Activated naive CD4-positive, alpha-beta T cell treated with anti-CD3 and anti-CD28 coated beads, Interleukin-2, amount 50 U/mL, for 72 hours (primary cell): ENCODE results near the gene RHBDL1. TPM values are rescaled to one million over a fixed set of nuclear protein-coding genes. Genes with fewer than 3 reads are reported as not detected.
A peak's percentile ranks its signal among the peaks of the same experiment; 100 is the strongest.

Source experiments
- ATAC-seq, 2 donors: fragments of 150-1000 bp; cut with Tn5 transposase; 2 replicates each; pipeline ENCODE4 v1.10.0; 2021; ENCODE audit warnings: mild to moderate bottlenecking in 2 of 2, moderate library complexity in 2 of 2
- DNase-seq, 2 donors: peaks; one replicate each; pipeline ENCODE4 v3.0.0; 2021 to 2022; ENCODE audit warnings: low spot score in 2 of 2
- H3K27ac Mint-ChIP-seq, 2 donors: one replicate each; pipeline ENCODE4 v1.8.0; 2022; ENCODE audit warnings: mild to moderate bottlenecking in 2 of 2, mixed read lengths in 2 of 2
- H3K36me3 Mint-ChIP-seq, 2 donors: one replicate each; pipeline ENCODE4 v1.8.0; 2022; ENCODE audit warnings: mixed read lengths in 2 of 2
- H3K9me3 Mint-ChIP-seq, 2 donors: one replicate each; pipeline ENCODE4 v1.8.0; 2022; ENCODE audit warnings: mixed read lengths in 2 of 2
- total RNA-seq, 2 donors: library from RNA; stranded (reverse); gene quantifications; one replicate each; pipeline ENCODE4 v1.2.3, GENCODE V29; 2022

RHBDL1 gene
- total RNA-seq, 2 donors from 2014 or later, result 1.3 to 4.6 TPM

- H3K27ac Mint-ChIP-seq, result no peak overlapping the region
- no peak for ATAC-seq
- no peaks in the 10 kb centered on the region for H3K36me3 Mint-ChIP-seq
- no peak for DNase-seq
- H3K9me3 Mint-ChIP-seq, result no peaks in the 10 kb centered on the region
Observed at GRCh38 chr16:724188-725040, 48.9 kb downstream of the RHBDL1 start.

GRCh38 chr16:725041-725376 lies 49.5 kb downstream of the RHBDL1 start:
- no peak for DNase-seq
- H3K36me3 Mint-ChIP-seq, result no peaks in the 10 kb centered on the region
- no peak overlapping the region for H3K27ac Mint-ChIP-seq
- no peak for ATAC-seq
- H3K9me3 Mint-ChIP-seq, result no peaks in the 10 kb centered on the region

- no peak for ATAC-seq
- no peaks in the 10 kb centered on the region for H3K9me3 Mint-ChIP-seq
- no peak overlapping the region for H3K27ac Mint-ChIP-seq
- no peak for DNase-seq
- H3K36me3 Mint-ChIP-seq, result no peaks in the 10 kb centered on the region
Observed at GRCh38 chr16:725463-726187, 50.2 kb downstream of the RHBDL1 start.

GRCh38 chr16:726188-726437 lies 50.6 kb downstream of the RHBDL1 start:
- DNase-seq, result no peak
- ATAC-seq, result no peak
- Mint-ChIP-seq H3K27ac (peak overlapping the region in 1 of 2 donors; percentile 49), H3K9me3 (no peaks in the 10 kb centered on the region), H3K36me3 (no peaks in the 10 kb centered on the region)

GRCh38 chr16:726438-727290 lies 51.2 kb downstream of the RHBDL1 start, which contains the start of the genes CCDC78 and HAGHL:
Gene CCDC78, minus strand, starts transcription at chr16:726443. Its CDS starts 76 bp downstream, at chr16:726367.
Gene HAGHL, plus strand, starts transcription at chr16:727106. Its CDS starts 404 bp downstream, at chr16:727510.
- DNase-seq (no peak), ATAC-seq (peak; percentile 30 to 45)
- H3K9me3 Mint-ChIP-seq, result no peaks in the 10 kb centered on the region
- H3K36me3 Mint-ChIP-seq, result no peaks in the 10 kb centered on the region
- H3K27ac Mint-ChIP-seq, result peak within 1 kb of the TSS in 1 of 2 donors; percentile 49

GRCh38 chr16:727291-727977 lies 52.0 kb downstream of the RHBDL1 start:
- Mint-ChIP-seq H3K36me3 (no peaks in the 10 kb centered on the region), H3K27ac (no peak overlapping the region), H3K9me3 (no peaks in the 10 kb centered on the region)
- DNase-seq (no peak), ATAC-seq (peak; percentile 22 to 24)

Other genes with a start within 250 kb of the RHBDL1 start
- gene CAPN15, start 148.0 kb upstream of the RHBDL1 start, total RNA-seq, result 10 to 100 TPM; 55.5 to 76.5 TPM
- gene PRR35, start 115.3 kb upstream of the RHBDL1 start, total RNA-seq, result not detected
- gene NHLRC4, start 108.7 kb upstream of the RHBDL1 start, total RNA-seq, result 1 to 10 TPM in 1 of 2 donors, under 1 TPM in 1; 0.59 to 1.8 TPM
- gene PIGQ, start 105.7 kb upstream of the RHBDL1 start, total RNA-seq, result 10 to 100 TPM; 21.9 to 24.2 TPM
- 10 to 100 TPM; 12.1 to 13.0 TPM for gene RAB40C, start 85.6 kb upstream of the RHBDL1 start, total RNA-seq
- gene WFIKKN1, start 44.7 kb upstream of the RHBDL1 start, total RNA-seq, result under 1 TPM; 0.33 to 0.71 TPM
- 100 to 1,000 TPM in 1 of 2 donors, 10 to 100 TPM in 1; 47.2 to 120 TPM for gene METTL26, start 39.4 kb upstream of the RHBDL1 start, total RNA-seq
- gene MCRIP2, start 33.8 kb upstream of the RHBDL1 start, total RNA-seq, result 10 to 100 TPM; 33.7 to 52.0 TPM
- 100 to 1,000 TPM in 1 of 2 donors, 10 to 100 TPM in 1; 36.1 to 101 TPM for gene WDR90, start 26.3 kb upstream of the RHBDL1 start, total RNA-seq
- 100 to 1,000 TPM; 112 to 118 TPM for gene RHOT2, start 7.5 kb upstream of the RHBDL1 start, total RNA-seq
- gene STUB1, start 4.7 kb downstream of the RHBDL1 start, total RNA-seq, result 10 to 100 TPM; 61.2 to 69.9 TPM
- gene JMJD8, start 8.7 kb downstream of the RHBDL1 start, total RNA-seq, result 10 to 100 TPM; 11.0 to 24.7 TPM
- 10 to 100 TPM; 16.0 to 19.1 TPM for gene WDR24, start 14.7 kb downstream of the RHBDL1 start, total RNA-seq
- gene FBXL16, start 30.1 kb downstream of the RHBDL1 start, total RNA-seq, result 10 to 100 TPM in 1 of 2 donors, 1 to 10 TPM in 1; 2.8 to 16.4 TPM
- 10 to 100 TPM; 10.1 to 14.7 TPM for gene METRN, start 39.4 kb downstream of the RHBDL1 start, total RNA-seq
- gene ANTKMT, start 45.5 kb downstream of the RHBDL1 start, total RNA-seq, result 10 to 100 TPM; 17.6 to 22.6 TPM
- gene CCDC78, start 50.8 kb downstream of the RHBDL1 start, total RNA-seq, result 10 to 100 TPM in 1 of 2 donors, 1 to 10 TPM in 1; 6.2 to 10.7 TPM
- gene HAGHL, start 51.4 kb downstream of the RHBDL1 start, total RNA-seq, result 10 to 100 TPM; 22.2 to 24.5 TPM
- gene CIAO3, start 65.3 kb downstream of the RHBDL1 start, total RNA-seq, result 100 to 1,000 TPM in 1 of 2 donors, 10 to 100 TPM in 1; 41.7 to 122 TPM
- not detected for gene MSLN, start 85.1 kb downstream of the RHBDL1 start, total RNA-seq
- 10 to 100 TPM; 11.2 to 27.1 TPM for gene RPUSD1, start 112.7 kb downstream of the RHBDL1 start, total RNA-seq
- gene CHTF18, start 112.9 kb downstream of the RHBDL1 start, total RNA-seq, result 100 to 1,000 TPM in 1 of 2 donors, 10 to 100 TPM in 1; 98.7 to 116 TPM
- not detected for gene GNG13, start 125.1 kb downstream of the RHBDL1 start, total RNA-seq